ENCODE results near the gene SLC25A41.
"Not testable (repeated sequence)": the region's sequence is repeated elsewhere in the genome, so short reads cannot be mapped to it uniquely, and the experiment has no call there.

The SLC25A41 gene

DNA sequence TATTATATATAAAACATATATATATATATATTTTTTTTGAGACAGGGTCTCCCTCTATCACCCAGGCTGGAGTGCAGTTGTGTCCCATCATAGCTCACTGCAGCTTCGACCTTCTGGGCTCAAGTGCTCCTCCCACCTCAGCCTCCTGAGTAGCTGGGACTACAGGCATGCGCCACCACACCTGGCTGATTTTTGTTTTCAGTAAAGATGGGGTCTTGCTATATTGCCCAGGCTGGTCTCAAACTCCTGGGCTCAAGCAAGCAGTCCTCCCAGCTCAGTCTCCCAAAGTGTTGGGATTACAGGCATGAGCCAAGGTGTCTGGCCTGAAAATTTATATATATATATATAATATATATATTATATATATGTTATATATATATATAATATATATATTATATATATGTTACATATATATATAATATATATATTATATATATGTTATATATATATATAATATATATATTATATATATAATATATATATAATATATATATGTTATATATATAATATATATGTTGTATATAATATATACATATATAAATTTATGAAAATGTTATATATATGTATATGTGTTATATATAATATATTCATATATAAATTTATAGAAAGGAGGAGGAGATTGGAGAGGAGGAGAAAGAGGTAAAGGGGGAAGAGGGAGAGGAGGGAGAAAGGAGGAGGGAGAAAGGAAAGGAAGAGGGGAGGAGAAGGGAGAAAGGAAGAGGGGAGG, 4.7 kb downstream of the SLC25A41 start:
- not testable (repeated sequence) for DNase-seq (ENCODE audit: low read depth in 2 of 2)

DNA sequence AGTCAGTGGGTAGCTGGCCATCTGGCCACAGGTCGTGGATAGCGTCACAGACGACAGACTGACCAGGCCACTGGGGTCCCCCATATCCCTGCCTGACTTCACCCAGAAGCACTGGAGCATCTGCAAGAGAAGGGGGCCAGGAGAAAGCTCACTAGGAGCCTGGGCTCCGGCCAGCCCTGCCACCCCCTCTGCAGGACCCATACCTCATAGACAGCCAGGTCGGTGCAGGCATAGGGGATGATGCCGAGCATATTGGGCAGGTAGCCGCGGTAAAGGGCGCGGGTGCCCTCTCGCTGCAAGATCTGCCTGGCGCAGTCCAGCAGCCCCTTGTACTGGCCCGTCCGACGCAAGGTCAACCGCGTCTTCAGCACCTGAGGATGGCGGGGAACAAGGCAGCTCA, 6.4 kb downstream of the SLC25A41 start:
- DNase-seq (ENCODE audit: low read depth in 2 of 2): no peak

DNA sequence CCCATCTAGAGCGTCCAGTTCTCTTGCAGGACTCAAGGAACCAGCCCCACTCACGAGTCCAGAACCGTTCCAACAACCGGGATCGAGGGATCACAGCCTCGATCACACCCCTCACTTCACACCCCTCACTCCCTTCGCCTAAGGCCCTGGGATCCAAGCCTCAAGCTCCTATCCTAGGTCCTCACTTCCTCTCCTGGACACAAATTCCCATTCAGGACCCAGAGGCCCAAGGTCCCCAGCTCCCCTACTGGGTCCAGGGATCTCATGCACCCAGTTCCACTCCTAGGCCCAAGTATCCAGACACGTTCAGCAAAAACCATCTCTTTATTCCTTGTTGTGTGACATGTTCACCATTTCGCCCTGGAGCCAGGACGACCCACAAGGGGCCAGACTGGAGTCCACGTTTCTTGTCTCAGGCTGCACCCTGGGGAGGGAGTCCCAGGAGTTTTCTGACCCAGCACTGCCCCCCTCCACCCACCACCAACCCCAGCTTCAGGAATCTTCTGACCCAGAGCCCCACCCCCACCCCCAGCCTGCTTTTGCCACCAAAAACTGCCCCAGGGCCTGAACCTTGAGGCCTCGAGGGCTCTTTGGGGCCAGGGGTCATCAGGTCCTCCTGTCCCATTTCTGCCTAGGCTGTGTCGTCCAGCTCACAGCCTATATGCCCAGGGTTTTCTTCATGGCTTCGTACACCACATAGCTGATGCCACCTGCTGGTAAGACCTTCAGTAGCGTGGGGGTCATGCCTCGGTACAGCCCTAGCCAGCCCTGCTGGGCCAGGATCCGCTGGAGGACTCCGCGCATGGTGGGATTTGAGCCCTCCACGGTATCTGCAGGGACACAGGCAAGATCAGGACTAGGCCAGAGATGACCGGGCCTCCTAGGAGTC, 7.6 kb downstream of the SLC25A41 start:
- no peak for DNase-seq (ENCODE audit: low read depth in 2 of 2)

DNA sequence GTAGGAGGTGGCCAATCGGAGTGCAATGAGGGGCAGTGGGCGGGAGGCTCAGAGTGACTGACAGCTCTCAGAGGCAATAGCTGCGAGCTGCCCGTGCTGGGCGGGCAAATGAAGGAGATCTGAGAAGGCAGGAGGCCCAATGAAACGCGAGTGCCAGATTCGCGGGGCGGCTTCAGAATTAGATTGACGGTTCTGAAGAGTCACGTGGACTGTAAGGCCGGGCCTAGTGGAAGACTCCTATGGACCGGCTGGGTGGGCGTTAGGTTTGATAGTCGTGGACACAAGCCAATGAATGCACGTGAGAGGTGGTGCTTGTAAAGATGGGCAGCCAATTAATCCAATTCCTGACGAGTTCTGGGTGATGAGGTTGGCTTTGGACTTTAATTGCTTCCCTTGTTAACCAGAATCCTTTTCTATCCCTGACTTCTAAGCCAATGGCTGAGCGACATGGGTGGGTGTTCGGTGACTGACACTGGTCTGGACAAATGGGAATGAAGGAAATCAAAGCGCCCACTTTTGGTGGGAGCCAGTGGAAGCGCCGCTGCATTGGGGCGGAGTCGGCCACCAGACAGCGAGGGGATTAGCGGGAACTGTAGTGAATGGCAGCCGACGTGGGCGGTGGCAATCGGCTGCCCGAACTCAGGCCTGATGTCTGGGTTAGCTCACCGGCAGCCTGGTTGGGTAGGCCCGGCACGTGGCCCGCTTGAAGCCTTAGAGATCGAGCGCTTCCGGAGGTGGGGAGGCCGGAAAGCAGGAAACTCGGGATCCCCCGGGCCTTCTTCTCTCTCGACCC, 8.4 kb downstream of the SLC25A41 start:
- peak; percentile 95 to 98 for DNase-seq (ENCODE audit: low read depth in 2 of 2)

DNA sequence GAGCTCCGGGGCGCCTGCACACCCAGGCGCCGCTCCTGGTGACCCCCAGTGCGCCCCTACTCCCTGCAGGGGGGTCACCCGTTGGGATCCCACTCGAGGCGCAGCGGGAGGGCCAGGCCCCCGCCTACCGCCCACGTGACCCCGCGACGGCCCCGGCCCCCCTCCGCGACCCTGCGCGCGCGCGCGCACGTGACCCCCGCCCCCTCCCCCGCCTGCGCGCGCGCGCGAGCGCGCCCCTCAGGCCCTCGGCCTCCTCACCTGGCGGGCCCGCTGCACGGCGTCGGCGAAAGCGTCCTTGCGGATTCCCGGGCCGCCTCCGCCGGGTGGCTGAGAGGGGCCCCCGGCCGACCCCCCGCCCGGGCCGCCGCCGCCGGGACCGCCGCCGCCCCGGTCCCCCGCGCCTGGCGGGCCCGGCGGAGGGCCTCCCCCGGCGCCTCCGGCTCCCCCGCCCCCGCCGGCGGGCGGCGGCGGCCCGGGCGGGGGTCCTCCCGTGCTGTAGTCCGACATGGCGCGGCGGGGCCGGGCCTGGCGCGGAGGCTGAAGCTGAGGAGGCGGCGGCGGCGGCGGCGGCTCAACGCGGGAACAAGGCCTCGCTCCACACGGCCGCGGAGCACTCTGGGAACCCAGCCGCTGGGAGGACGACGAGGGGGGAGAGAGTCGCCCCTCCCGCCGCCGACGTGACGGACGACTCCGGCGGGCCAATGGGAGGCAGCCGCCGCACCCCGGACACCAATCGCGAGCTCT, 9.2 kb downstream of the SLC25A41 start, which contains the start of gene KHSRP:
Gene KHSRP, minus strand, starts transcription at position 617 of the 744 bp plus-strand sequence. Its CDS starts 110 bp downstream, at position 507.
- peak in 1 of 2 donors; percentile 27 for DNase-seq (ENCODE audit: low read depth in 2 of 2)

DNA sequence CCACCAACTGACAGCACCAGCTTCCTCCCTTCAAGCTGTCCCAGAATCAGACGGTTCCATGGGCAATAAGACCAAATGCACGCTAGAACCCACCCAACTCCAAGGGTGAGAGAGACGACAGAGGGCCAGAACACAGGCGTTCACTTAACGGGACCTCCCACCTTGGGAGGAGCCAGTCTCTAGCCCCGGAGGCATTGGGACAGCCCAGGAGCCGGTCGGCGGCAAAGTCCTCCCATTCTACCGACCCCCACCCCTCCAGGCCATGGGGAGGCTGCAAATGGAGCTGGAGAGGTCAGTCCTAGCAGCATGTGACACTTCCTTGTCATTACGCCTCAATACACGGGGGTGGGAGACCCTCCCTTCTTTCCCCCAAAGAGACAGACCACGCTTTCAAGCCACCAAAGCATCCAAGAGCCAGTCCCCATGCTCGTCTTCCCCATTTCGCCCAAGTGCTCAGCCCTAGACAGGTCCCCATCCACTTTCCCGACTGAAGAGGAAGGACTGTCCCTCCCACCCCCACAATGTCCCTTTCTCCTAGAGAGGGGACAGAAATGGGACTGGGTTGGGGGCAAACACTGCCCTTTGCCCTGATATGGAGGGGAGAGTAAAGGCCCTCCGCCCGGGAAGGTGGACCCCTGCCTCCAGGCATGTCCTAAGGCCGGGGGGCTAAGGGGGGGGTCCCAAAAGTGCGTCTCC, 9.9 kb downstream of the SLC25A41 start:
- no peak for DNase-seq (ENCODE audit: low read depth in 2 of 2)

DNA sequence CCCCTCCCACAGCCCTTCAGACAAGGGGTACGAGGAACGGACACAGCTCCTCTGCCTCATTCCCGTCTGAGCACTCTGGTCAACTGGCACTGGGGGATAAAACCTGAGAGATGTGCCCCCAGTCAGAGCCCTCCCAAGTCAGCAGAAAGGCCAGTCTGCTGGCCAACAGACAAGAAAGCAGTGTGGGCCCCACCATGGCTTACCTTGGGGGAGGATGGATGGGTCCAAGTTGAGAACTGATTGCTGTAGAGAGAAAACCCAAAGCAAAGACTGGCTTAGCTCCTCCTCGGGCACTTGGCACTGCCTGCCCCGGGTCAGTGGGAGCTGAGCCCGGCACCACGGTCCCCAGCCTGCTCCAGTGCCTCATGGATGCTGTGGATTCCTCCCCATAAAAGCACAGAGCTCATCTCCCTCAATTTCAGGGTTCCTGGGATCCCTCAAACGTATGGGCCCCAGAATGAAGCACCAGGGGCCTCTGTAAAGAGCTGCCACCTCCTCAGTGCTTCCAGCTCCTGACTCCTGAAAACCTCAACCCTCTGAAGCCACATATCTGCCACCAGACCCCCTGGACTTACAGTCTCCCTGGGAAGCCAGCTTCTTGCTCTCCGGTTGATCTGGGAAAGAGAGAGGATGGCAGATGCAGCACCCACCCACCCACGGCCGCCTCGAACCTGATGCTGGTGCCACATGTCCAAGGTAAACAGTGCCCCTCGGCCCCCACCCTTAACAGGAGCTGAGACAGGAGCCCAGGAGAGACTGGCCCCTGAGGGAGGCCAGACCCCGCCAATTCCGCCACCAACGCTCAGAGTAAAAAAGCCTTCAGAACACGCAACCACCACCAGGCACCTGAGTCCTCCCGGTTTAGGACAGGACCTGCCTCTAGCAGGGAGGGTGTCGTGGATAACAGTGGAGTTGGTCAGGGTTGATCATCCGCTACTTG, 12.2 kb downstream of the SLC25A41 start:
- DNase-seq (ENCODE audit: low read depth in 2 of 2): no peak

DNA sequence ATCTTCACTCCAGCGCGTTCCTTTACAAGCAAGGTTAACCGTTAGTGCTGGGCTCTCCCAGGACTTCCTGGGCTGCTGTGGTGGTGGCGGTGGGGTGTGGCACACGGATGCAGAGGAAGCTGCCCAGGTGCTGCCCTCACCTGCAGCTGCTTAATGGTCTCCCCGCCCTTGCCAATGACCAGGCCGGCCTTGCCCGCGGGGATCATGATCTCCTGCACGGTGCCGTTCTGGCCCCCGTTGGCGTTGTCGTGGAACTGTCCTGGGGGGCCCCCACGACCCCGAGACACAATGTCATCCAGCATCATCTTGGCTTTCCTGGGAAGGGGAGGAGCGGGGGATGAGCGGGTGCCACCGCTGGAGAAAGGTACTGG, 15.0 kb downstream of the SLC25A41 start:
- no peak for DNase-seq (ENCODE audit: low read depth in 2 of 2)

DNA sequence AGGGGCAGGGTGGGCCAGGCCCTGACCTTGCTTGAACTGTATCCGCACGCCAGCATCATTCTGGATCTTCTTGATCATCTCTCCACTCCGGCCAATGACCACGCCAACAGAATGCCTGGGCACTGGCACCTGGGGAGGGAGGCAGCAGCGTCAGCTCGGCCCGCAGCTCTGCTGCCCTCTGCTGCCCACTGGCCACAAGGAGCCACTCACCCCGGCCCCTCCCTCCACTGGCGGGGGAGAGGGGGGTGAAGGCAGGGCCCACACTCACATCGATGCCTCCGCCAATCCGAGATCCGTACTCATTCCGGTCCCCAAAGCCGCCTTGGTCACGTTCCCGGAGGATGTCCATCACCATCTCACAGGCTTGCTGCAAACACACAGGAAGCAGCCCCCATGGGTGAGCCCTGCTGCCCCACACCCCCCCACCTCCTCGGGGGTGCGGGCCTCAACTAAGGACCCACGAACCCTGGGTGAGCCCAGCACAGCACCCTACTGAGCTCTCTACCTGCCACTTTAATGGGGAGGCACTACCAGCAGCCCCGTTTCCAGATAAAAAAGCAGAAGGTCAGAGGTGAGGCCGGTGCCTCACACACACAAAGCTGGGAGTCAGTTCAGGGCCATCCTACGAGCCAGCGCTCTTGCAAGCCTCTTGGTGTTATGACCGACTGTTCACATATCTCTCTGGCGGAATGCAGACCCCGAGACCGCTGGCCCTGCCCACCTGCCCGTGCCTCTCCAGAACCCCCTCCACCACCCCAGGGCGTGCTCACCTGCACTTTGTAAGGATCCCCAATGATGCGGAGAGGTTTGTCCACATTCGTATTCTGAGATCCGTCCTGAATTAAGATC, 15.6 kb downstream of the SLC25A41 start:
- DNase-seq (ENCODE audit: low read depth in 2 of 2): no peak

DNA sequence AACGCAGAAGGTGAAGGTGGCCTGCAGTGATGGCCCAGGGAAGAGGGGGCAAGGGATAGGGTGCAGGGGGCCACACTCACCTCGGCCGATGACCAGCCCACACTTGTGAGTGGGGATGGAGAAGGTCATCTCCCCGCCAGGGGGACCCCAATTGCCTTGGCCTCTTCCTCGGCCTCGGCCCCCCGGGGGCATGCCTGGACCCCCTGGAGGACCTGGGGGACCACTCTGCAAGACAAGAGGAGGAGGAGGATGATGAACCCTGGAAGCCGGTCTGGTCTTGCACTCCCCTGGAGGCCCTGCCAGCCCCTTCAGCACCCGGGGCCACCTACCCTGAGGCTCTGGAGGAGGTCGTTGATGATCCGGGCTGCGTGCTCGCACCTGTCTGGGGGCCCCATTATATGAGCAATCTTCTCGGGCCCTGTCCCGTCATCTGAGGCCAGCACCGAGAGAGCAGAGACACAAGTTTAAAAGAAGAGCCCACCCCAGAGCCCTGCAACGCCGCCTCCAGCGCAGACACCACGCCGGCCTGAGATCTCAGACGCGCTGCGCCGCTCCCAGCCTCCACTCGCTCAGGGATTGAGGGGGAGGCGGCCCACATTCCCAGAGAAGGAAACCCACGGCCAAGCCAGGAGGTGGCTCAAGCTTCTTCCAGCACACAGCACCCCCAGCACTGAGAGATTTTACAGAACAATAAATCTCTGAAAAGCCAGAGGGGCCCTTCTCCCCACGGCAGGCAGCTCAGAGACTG, 16.7 kb downstream of the SLC25A41 start:
- no peak for DNase-seq (ENCODE audit: low read depth in 2 of 2)

DNA sequence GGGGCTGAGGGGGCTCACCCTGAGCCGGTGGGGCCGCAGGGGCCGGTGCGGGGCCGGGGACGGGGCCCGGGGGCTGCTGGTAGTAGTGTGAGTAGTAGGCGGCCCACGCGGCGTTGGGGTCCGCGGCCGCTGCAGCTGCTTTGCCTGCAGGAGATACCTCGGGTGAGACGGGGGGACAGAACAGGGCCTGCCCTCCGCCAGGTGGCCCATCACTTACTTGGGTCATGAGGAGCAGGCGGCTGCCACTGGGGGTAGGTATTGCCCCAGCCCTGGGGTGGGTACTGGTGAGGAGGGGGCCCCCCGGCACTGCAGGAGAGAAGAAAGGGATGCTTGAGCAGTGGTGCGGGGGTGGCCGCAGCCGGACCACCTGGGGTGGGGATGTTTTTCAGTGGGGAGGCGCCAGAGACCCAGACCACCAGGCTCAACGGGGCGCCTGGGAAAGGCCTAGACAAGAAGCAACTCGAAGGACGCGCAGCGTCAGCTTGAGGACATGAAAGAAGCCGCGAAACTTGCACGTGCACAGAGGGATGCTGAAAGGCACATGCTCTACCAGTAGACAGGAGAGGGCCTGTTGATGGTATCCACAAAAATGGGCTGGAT, 17.9 kb downstream of the SLC25A41 start:
- no peak for DNase-seq (ENCODE audit: low read depth in 2 of 2)

DNA sequence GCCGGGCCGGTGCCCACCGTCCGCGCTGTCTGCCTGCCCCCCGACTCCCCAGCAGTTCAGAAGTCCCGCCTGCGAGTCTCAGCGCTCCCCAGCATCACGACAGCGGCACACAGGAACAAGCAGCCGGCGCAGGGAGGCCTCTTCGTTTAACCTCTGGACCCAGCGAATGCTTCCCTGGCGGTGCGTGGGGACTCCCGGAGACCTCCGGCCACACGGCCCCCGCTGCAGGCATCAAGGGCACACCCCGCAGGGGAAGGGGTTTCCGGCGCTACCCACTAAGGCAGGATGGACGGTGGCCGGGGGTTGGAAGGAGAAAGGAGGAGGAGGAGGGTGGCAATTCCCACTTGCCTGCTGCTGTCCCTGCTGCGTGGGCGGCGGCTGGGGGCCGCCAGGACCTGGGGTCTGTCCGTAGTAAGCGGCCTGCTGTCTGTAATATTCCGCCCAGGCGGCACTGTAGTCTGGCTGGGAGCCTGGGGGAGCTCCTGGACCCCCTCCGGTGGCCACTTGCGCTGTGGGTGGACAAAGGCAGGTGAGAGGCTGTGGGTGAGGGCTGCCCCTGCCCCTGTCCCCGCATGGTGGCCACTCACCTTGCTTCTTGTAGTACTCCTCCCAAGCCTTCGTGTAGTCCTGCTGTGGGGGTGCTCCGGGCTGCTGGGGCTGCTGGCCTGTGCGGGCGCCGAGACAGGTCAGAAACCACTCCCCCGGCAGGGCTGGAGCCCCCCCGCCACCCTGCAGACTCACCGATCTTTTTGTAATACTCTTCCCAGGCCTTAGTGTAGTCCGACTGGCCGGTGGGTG, 18.6 kb downstream of the SLC25A41 start:
- no peak for DNase-seq (ENCODE audit: low read depth in 2 of 2)

DNA sequence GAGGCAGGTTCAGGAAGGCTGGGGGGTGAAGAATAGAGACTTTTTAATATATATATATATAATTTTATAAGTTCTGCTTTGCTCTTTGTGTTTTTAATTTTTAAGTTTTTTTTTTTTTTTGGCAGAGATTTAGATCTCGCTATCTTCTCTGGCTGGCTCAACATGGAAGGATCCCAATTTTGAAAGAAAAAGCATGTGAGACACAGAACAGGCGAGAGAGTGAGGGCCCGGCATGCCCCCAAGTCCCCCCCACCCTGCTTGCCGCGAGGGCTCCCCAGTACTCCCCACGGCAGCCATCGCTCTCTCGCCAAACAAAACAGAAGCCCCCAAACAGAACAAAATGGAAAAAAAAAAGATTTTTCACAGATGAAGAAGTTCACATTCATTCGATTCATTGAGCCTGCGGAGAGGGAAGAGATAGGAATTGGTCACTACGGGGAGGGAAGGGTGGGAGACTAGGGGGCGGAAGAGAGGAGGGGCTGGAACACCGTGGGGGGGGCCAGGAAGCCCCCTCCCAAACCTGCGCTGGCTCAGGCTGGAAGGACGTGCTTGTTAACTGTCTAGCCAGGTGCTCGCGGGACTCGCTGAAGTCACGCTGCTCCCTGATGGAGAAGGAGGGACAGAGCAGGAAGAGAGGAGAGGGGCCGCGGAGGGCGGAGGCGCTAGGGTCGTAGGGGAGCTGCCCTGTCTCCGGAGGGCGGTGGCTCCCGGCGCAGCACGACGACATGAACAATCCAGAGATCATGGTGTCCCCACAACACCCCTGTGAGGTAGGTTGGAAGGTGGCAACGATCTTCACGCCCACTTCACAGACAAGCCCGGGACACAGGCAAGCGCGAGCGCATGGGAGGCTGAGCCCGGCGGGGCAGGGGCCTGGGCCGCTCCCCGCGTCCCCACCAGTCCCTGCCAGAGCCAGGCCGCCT, 19.6 kb downstream of the SLC25A41 start:
- no peak for DNase-seq (ENCODE audit: low read depth in 2 of 2)

DNA sequence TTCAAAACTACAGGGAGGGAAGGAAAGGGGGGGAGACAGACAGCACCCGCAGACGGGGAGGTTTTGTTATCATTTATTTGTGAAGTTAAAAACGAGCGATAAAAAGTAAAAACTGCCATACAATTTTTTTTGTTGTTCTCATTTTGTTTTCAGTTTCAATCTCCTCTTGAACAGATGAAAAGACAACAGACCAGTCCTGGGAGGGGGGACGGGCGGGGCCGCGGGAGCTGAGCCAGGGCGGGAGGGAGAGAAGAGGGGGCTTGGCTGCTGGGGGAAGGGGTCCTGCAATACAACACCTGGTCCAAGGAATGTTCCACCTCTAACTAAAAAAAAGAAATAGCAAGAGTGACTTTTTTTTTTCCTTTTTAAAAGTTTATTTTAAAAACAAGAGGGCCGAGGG, 20.3 kb downstream of the SLC25A41 start:
- no peak for DNase-seq (ENCODE audit: low read depth in 2 of 2)

DNA sequence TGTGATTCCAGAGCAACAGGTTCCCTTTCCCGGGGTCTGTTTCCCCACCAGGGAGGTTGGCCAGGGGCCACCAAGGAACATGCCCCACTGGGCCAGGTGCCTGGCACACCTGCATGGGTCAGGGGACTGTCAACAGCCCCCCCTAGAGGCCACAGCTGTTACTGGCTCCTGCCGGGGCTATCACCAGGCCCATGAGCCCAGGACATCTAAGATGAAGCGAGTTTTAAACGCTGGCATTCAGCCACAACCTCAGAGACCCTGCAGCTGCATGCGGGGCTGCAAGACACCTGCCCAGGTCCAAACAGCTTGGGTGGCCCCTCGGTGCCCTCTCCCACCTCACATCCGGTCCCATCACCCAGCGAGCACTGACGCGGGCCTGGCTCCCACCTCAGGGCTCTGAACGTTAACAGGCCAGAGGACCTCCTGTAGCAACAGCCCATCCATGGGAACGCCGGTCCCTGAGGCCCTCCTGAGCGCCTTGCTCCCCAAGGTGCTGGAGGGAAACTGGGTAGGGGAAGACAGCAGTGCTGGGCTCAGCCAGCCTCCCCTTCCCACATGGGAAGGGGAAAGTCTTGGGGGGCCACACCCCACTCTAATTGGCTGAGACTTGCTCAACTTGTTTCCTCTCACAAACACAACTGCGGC, 21.0 kb downstream of the SLC25A41 start:
- DNase-seq (ENCODE audit: low read depth in 2 of 2): no peak

All from stimulated activated CD4-positive, alpha-beta T cell treated with anti-CD3 and anti-CD28 coated beads, Interleukin-1b, Interleukin-23, amount 100 ng/mL, for 1 hour (primary cell).